Spleen (tissue), 7 donors: ENCODE results near the gene AMPH.

Experiments
- POLR2A ChIP-seq, 3 donors: fragments of 450-650 bp; IDR thresholded peaks; one replicate each; pipeline ENCODE4 v1.5.1; 2017; ENCODE audit warnings: antibody characterized with exemption in 3 of 3, mild to moderate bottlenecking in 1 of 3
- POLR2AphosphoS5 ChIP-seq, 3 donors: sonication (generic); formaldehyde crosslinking; IDR thresholded peaks; one replicate each; pipeline ENCODE4 v1.5.1; 2017; ENCODE audit warnings: antibody characterized with exemption in 3 of 3
- TF ChIP-seq, protein P1 (sequence below), 11 experiments: fragments of 200-600 bp in 7 of 11; fragments of 450-650 bp in 4 of 11; sonication (generic) in 4 of 11; IDR thresholded peaks in 8 of 11; conservative IDR thresholded peaks in 3 of 11; 1 replicate in 7 of 11; 2 replicates in 4 of 11; pipeline versions ENCODE4 v1.4.0 to v1.8.0; 2016 to 2021; ENCODE audit warnings: antibody characterized with exemption in 11 of 11, inconsistent platforms in 4 of 11, mild to moderate bottlenecking in 1 of 11
- donor health status: DM: no; HTN: no; CAD: no; lungs with moderate emphysema.
- donor health status: DM: no; HTN: no; CAD: no.
- donor health status: DM: no; HTN: no; CAD: no.

DNA sequence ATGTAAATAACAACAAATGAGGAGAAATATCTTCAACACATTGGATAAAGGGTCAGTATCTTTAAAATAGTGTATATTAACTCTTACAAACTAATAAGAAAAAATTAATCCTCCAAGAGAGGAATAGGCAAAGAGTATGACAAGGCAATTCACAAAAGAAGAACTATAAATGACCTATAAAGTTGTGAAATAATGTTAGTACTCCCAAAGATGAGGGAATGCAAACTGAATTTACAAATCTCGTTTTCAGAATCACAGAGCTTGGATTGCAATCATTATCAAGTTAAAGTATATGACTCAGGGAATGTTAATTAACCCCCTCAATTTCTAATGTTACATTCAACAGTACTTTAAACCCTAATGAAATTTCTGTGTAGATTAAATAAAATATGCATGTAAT is 270.4 kb downstream of the AMPH start:
- TF ChIP-seq, protein P1, sequence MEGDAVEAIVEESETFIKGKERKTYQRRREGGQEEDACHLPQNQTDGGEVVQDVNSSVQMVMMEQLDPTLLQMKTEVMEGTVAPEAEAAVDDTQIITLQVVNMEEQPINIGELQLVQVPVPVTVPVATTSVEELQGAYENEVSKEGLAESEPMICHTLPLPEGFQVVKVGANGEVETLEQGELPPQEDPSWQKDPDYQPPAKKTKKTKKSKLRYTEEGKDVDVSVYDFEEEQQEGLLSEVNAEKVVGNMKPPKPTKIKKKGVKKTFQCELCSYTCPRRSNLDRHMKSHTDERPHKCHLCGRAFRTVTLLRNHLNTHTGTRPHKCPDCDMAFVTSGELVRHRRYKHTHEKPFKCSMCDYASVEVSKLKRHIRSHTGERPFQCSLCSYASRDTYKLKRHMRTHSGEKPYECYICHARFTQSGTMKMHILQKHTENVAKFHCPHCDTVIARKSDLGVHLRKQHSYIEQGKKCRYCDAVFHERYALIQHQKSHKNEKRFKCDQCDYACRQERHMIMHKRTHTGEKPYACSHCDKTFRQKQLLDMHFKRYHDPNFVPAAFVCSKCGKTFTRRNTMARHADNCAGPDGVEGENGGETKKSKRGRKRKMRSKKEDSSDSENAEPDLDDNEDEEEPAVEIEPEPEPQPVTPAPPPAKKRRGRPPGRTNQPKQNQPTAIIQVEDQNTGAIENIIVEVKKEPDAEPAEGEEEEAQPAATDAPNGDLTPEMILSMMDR (IDR thresholded peaks at IDR 0.05 in 8 of 11, conservative IDR thresholded peaks at IDR 0.05 in 3 of 11) = no peak
- TF ChIP-seq POLR2AphosphoS5 (IDR thresholded peaks at IDR 0.05) (no peak), POLR2A (IDR thresholded peaks at IDR 0.05) (no peak)
